ENCODE data around the gene TMA16.

DNA sequence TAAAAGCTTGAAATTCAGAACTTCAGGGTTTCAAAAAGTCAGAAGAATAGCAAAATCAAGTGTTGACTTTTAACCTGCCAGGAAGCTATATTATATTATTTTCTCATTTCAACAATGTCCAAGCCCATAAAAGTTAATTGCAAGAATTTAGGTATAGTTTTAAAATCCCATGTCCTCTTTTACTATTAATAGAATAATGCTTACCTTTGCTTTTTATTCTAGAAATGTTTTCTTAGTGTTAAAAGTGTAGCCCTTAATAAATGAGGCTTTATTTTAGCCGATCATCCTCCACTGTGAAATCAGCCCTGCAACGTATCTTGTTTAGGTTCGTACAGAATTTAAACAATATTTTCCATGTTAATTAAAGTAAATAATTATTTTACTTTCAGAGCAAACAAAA is 31.5 kb downstream of the TMA16 start:
- no peak for TF ChIP-seq POLR2A (IDR thresholded peaks at IDR 0.05; ENCODE audit: low read length)
- TF ChIP-seq GATA1 (IDR thresholded peaks at IDR 0.05; ENCODE audit: low read depth, low read length): no peak
